ENCODE measurements around the gene LAG3.
A peak's percentile ranks its signal among the peaks of the same experiment; 100 is the strongest.

Gene LAG3

DNA sequence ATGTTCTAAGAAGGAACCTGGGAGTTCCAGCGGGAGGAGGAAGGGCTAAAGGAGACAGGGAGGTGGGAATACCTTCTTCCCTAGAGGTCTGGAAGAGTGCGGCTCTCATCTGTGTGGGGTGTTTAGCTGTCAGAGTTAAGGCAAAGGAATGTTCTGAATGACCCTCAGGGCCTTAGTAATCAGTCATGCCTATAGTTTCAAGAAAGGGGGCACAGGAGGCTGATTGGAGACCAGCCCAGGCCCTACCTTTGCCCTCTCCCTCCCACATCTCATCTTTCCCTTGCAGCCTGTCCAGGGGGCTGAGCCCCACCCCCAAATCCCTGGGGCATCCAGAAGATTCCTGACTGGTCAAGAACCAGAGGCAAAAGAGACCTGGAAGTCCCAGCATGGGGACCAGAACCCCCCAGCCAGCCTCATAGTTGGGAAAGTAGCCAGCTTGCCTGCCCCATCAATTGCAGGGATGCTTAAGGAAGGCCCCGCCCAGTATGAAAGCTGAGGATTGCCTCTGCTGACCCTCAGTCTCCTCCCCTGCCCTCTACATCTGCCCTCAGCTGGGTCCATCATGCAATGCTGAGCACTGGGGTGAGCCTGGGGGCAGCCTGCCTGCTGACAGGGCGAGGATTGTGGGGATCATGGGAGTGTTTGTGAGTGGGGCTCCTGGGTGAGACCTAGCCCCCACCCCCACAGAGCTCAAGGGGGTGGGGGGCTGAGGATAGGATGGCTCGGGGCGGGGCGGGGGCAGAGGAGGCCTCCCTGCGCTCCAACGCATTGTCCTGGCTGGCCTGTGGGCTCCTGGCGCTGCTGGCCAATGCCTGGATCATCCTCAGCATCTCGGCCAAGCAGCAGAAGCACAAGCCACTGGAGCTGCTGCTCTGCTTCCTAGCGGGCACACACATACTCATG, 51.1 kb downstream of the LAG3 start:
- peak; percentile 84 for DNase-seq (ENCODE audit: low read depth, low spot score)

- peak; percentile 10 for DNase-seq (ENCODE audit: low read depth, low spot score)
Observed at GRCh38 chr12:6824085-6824775, 51.9 kb downstream of the LAG3 start.

- DNase-seq (ENCODE audit: low read depth, low spot score) = peak; percentile 11
Observed at GRCh38 chr12:6824901-6825381, 52.6 kb downstream of the LAG3 start.

GRCh38 chr12:6825398-6826124, 53.2 kb downstream of the LAG3 start:
- peak; percentile 96 for DNase-seq (ENCODE audit: low read depth, low spot score)

GRCh38 chr12:6826125-6826733, 53.9 kb downstream of the LAG3 start:
- DNase-seq (ENCODE audit: low read depth, low spot score) = no peak

DNA sequence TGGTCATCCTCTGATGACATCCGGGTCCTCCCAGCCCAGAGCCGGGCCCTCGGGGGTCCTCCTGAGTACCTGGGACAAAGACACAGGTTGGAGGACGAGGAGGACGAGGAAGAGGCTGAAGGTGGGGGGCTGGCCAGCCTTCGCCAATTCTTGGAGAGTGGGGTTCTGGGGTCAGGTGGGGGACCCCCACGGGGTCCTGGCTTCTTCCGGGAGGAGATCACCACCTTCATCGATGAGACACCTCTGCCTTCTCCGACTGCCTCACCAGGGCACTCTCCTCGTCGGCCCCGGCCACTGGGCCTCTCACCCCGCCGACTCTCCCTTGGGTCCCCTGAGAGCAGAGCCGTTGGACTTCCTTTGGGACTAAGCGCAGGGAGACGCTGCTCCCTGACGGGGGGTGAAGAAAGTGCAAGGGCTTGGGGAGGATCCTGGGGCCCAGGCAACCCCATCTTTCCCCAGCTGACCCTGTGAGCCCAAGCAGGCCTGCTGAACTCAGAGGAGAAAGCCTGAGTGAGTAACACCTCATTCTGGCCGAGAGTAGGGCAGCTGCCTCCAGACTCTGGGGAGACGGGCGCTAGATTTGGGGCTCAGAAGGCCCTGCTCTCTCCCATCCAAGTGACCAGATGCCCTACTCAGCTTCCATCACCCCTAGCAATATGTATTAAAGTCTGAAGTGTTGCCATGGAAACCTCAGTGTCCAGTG, 54.6 kb downstream of the LAG3 start:
- DNase-seq (ENCODE audit: low read depth, low spot score) = no peak

DNA sequence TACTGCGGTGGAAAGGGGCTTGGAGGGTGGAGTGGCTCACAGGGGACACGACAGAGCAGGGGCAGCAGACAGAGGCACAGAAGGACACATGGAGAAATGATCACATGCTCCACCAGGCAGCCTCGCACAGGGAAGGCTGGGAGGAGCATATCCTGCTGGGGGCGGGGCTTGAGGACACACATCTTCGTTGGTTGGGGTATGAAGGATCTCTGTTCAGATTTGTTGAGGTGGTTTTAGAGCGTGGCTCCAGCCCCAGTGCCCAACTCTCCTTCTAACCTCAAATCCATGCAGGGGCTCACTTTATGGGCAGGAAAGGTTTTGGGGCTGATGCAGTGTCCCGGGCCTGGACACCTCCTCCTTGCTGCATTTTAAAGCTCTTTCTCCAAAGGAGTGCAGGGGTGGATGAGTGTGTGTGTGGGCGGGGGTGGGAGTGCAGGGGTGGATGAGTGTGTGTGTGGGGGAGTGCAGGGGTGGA, 55.2 kb downstream of the LAG3 start:
- DNase-seq (ENCODE audit: low read depth, low spot score) = peak; percentile 86

All from ELF-1 (cell line).